Stimulated activated CD8-positive, alpha-beta memory T cell treated with anti-CD3 and anti-CD28 coated beads, Interleukin-4, amount 100 ng/mL, for 1 hour (primary cell): ENCODE measurements around the gene B3GALT5.

Source experiments
- DNase-seq, 2 donors: peaks; one replicate each; pipeline ENCODE4 v3.0.0-alpha.2; 2020; ENCODE audit warnings: low read depth in 2 of 2, low spot score in 1 of 2

The B3GALT5 gene

DNA sequence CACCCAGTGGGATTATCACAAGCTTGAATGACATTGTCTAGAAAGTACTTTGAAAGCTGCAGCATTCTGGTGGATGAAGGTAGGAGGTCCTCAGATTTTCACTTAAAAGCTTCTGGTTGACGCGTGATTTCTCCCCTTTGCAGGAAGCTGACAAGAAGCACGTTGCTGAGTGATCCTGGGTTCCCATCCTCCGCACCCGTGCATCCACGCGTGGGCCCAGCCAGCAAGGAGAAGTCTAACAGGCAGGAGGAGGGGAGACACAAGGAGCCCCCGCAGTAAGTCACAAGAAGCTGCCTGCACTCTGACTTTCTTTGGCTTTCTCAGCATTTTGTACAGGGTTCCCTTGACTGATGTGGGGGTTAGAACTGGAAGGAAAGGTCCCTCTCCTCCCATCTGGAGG lies 7.8 kb upstream of the B3GALT5 start:
- no peak for DNase-seq

DNA sequence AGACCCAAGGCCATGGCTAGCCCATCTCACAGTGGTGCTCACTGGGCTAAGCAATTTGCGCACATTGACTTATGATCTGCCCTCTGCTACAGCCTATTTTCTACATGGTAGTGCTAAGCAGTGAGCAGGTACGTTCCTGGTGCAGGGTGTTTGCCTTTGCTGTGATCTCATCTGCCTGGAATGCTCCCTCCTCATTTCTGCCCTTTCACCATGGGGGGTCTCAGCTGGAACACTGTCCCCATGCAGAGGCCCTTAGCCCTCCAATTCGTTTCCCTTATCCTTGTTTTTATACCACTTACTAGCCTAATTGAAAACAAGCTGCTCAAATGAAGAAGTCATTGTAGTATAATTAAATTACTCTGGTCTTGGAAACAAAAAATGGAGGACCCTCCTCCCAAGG lies 2.0 kb upstream of the B3GALT5 start:
- no peak for DNase-seq

DNA sequence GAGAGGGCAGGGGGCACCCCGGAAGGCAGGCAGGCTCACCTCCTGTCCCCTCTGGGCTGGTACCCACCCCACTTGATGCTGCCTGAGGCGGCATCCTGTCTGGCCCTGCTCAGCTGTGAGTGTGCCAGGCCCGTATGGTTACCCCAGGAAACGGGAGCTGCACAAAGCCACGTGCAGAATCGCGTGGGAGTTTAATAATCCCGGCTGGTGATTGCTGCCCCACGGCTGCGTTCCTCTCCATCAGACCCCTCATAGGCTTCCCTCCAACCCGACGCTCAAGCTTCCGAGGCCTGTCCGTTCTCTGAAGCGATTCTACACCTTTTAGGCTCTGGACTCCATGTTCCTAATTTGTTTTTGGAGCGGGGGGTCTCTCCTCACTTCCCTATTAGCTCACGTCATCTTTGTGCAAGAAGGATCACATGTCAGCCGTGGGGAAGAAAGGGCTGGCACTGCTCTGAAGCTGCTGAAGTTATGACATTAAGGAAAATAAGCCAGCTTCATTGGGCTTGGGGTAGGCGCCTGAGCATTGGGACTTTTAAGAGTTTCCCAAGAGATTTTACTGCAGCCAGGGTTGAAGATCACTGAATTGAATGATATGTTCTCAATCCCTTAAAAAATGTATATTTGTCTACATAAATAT lies 1.1 kb upstream of the B3GALT5 start:
- no peak for DNase-seq

DNA sequence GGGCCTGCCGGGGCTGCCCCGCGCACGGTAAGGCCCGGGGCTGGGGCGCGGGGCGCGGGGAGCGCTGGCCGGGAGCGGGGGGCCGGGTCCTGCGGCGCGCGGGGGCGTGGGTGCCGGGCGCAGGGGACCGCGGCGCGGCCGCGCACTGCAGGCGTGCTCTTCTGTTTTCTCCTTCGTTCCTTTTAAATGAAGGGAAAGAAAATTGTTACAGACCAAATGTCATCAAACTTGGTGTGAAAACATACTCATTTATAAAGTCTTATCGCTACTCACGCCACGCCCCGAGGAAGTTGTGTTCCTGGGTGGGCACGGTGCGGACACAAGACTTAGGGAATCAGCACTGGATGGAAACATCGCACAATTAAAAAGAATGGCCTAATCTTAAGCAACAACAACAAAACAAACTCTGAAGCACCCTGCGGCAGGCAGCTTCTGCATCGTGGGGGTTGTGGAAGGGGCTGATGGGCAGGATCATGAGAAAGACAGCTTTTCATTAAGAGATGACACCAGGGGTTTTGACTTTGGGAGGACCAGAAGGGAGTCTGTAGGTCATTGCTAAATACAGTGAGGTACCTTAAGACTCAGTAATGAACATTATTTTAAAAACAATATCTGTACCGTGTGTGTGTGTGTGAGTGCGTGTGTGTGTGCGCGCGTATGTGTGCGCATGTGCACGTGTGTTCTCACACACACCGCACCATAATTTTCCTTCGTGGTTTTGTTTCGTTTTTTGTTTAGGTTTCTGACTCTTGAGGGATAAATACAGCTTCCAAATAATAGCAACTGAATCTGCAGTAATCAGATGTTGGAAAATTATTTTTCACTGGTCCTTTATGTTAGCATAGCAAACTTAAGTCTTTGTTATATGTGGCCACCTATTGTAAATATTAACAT lies 548 bp downstream of the B3GALT5 start:
- no peak for DNase-seq

DNA sequence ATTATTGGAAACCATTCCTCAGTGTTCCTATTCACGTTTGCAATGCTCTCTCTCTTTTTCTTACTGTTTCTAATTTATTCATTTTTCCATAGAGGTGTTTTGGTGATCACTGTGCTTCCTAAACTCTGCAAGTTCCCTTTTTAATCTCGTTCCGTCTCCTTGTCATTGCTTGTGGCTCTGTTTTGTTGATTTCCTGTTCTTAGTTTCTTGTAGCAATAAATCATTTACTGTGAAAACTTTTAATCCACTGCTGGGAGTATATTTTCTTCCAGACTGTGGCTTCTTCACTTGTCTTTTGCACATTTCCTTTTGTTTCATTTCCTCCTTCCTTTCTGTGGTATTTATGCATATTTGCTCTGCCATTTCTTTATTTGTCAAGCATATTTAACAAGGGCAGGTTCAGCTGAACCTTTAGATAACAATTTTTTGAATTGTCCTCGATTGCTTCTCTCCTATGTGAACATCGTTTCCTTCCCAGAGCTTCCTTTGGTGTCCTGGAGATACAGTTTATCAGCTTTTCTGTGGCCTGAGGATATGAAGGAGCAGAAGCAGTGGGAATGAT lies 3.6 kb downstream of the B3GALT5 start:
- no peak for DNase-seq

DNA sequence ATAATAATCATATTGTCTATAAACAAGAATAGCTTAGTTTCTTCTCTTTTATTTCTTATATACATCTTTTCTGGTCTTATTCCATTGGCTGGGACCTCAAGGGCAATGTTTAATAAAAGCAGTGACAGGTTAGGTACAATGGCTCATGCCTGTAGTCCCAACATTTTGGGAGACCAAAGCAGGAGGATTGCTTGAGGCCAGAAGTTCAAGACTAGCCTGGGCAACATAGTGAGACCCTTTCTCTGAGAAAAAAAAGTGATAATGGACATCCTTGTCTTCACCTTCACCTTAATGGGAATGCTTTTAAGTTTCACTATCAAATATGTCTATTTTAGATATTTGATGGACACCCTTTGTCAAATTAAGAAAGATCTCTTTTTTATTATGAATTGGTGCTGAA lies 8.1 kb downstream of the B3GALT5 start:
- DNase-seq = no peak

DNA sequence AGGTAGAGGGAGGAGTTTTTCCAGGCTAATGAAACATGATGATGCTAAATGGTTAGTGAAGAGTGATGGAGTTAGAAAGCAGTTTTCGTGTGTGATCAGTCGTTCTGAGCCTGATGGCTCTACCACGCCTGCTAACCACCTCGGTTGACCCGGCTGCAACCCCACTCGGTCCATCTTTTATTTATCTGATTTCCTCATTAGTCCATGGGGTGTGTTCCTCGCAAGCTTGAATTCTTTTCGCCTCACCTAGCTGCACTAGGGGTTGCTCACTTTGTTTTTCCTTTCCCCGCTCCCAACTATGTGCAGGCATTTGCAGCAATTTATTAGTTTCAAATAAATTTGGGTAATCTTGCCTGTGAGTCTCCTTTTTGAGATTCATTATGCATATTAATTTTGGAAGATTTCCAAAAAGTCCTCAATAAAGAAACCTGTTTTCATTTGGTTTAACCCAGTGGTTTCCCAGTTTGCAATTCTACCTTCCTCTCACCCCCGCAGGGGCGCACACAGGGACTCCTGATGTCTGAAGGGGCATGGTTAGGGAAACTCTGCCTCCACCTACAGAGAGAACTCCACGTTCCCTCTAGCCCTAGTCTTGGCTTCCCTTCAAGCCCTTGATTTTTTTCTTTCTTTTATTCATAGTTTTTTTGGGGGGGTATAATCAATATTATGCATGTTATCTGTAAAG lies 12.6 kb downstream of the B3GALT5 start:
- DNase-seq = no peak

DNA sequence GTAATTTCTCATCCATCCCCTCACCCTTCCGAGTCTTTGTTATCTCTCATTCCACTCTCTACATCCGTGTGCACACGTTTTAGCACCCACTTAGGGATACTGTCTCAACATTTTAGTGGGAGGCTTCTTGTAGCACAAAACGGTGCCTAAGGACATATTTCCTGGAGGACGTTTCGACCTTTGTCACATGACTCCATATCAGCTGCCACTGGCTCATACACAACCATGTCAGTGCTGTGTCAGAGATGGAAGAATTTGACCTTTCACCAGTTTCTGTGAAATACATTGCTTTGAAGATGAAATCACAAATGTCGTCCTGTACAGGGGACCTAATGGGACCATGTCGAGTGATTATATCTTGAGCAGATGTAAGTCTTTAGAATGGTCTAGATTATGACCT lies 15.6 kb downstream of the B3GALT5 start:
- no peak for DNase-seq

DNA sequence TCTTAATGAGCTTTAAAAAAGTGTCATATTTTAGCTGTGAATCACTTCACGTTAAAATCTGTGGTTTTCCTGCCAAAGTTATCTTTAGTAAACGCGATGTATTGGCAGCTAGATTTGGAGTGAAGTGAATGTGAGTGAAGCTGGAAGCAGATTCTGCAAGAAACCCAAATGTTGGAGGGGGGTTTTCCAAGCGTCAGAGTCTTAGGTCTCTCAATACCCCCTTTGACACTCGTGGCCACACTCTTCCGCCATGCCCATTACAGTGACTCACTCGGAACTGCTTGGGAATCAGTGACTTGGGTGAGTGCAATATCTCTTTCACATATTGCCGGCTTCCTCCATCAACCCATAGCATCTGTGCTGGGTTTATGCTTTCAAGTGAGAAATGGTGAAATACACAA lies 17.5 kb downstream of the B3GALT5 start:
- DNase-seq = no peak

DNA sequence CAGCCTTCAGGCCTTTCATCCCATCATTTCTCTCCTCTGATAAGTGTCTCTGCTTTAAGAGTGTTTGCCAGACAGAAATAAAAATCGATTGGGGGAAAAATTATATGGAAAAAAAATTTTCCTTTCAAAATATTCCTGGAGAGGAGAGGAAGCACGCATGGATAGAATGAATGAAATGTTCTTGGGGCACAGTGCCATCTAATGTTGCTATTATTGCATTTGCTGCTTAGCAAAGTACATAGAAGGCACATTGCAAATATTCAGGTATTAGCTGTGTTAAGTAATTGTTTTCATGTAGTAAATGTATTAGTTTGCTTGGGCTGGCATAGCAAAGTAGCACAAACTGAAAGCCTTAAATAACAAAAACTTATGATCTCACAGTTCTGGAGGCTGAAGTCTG lies 18.1 kb downstream of the B3GALT5 start:
- no peak for DNase-seq

DNA sequence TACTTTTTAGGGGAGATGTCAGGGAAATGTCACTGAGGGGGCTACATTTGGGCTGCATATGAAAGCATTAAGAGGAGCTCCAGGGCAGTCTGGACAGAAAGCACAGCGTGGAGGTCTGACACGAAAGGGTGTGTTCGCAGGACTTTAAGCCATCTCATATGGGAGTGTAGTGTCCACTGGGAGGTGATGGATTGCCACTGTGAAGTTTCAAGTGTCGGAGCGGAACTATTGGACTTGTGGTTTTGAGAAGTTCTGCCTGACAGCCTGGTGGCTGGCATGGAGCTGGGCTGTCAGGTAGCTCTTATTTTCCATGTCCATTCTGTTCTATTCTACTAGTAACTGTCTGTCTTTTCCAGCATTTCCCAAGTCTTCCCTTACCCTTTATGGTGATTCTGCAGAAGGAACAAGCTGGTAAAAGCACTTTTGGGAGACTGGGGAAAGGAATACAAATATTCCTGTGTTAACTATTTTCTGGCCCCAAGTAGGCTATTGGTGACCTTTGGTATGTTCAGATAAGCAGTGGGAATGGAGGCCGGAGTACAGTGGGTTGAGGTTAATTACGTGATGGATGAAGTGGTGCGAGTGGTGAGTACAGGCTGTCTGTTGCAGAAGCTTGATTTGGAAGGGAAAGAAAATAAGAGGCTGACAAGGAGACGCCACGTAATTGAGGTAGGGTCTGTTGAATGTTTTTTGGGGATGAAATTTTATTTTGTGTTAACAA lies 19.3 kb downstream of the B3GALT5 start:
- DNase-seq = no peak

DNA sequence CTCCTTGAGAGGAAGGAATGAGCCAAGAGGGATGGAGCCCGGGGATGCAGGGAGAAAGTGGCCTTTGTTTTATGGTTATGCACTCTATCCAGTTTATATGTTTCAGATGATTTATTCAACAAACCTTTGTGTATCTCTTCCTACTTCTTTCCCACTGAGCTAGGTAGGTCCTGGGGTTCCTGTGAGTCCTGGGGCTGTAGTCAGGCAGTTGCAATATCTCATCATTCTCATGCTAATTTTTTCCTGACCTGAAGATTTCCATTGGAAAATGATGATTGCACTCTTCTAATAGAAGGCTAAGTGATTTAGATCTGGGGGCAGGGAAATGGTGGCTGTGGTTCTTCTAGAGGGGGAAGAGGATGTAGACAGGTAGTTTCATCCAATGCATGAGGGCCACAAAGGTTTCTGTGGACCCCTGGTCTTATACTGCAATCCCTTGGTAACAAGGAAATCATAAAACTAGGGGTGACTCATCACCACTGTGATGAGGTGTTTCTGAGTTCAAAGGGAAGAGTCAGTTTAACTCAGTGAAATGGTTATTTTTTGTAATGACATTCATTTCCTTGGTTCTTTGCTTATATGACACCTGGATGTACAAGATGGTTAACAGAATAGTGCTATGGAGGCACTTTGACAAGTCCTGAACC lies 20.2 kb downstream of the B3GALT5 start:
- no peak for DNase-seq

DNA sequence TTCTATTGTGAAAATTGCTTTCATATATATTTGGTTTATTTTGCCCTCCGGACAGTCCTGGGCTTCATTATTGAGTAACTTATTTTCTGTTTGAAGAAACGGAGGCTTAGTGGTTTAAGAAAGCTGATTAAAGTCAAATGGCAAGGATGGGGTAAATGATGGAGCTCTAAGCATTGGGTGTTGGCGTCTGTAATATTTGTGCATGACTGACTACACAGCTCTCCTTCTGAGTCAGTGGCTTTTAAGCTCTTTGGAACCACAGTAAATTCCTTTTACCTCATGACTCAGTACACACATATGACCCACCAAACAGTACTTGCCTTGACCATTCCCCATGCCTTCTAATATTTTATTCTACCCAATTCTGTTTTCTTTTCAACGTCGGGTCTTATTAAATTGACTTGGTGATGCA lies 21.0 kb downstream of the B3GALT5 start:
- DNase-seq = no peak

DNA sequence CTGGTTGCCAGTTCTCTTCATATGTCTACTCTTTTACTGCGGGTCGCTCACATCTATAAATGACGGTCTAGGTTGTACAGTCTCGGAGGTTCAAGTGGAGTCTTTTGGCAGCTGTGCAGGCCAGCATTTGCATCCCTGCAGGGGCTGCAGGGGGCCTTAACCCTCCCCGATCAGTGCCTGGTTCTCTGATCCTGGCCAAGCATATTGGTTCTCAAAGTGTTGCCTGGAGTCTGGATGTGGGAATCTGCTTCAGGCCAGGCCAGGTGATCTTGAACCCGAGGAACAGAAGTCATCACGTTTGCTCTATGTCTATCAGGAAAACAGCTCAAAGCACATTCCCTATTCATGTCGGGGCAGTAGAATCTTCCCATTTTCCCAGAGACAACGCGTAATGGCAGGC lies 21.8 kb downstream of the B3GALT5 start:
- no peak for DNase-seq

DNA sequence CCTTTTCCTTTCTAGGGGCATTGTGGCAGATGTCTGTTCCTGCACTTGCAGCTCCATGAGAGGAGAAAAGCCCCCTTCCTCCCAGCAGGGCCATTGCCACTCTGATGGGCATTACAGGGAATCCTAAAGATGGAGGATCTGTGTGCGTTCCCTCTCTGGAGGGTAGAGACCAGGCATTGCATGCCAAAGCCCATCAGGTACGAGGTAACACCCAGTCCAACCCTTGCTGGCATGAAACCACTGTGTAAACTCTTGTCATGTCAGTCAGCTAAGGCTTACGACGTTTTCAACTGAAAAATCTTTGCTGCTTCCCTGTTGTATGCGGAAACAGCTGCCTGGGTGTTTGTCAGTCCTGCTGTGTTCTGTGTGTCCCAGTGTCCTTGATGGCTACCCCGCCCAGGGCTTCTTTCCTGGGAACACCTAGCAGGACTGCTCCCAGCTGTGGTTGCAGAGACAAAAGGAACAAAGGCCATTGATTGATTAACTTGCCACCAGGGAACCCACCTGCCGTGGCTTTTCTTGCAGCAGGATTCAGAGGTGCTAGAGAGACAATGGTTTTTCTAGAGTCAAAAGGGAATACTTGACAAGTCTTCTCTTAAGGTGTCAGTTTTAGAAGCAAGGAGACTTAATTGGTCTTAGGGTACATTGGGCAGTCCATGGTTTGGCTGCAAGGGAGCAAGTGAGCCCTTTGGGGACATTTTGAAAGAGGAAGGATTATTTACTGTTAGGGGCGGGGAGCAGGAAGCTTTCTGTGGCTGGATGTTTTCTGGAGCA lies 24.6 kb downstream of the B3GALT5 start:
- DNase-seq = no peak

DNA sequence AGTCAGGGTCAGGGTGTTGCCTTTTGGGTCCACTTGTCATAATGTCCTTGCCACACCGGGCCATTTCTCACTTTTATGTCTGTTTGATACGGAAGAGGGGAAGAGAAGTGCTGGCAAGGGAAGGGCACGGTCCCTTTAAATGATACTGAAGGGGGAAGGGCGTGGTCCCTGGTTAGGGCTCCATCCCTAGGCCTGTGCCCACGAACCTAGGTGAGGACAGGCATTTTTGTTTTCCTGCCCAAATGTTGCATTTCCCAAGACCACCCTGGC lies 25.2 kb downstream of the B3GALT5 start:
- DNase-seq = no peak

DNA sequence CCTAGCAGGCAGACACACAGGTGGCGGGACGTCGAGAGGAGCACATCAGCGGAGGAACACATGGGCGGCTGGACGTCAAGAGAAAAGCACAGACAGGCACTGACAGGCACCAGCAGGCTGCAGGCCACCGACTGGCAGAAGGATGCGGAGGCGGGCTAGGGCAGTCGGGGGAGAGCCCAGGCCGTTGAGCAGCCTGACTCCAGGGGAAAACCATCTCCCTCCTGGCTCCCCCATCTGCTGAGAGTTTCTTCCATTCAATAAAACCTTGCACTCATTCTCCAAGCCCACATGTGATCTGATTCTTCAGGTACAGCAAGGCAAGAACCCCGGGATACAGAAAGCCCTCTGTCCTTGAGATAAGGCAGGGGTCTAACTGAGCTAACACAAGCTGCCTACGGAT lies 25.5 kb downstream of the B3GALT5 start:
- DNase-seq = no peak

DNA sequence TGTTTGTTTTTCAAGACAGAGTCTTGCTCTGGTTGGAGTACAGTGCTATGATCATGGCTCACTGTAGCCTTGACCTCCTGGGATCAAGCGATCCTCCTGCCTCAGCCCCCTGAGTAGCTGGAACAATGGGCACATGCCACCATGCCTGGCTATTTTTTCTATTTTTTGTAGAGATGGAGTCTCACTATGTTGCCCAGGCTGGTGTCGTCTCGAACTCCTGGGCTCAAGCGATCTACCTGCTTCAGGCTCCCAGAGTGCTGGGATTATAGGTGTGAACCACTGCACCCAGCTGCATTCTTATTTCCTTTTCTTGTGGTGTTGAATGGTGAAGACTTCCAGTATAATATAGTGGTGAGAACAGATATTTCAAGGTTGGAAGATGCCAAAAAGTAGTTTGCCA lies 28.0 kb downstream of the B3GALT5 start:
- no peak for DNase-seq

DNA sequence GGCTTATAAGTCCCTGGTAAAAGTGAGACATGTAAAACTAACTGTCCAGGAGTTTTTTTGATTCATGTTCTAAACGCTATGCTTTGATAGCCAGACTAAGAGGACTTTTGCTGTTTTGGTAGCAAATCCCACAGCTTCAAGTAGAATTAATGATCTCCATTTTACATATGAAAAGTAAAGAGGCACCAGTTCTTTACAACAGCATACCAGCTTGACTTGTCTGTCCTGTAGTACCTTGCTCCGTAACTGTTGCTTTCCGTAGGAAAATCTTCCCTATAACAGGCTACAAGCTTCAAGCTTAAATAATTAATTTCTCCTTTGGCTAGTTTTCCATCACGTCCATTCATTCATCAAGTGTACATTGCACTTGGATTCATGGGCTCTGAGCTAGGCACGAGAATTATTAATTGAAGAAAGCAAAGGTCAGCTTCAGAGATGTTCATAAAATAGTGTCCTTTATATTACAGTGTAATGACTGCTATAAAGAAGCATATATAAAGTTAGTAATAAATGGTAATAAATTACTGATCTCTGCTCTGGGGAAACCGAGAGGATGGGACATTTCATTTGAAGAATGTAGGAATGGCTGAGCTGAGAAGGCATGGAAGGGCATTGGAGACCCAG lies 29.2 kb downstream of the B3GALT5 start:
- no peak for DNase-seq

DNA sequence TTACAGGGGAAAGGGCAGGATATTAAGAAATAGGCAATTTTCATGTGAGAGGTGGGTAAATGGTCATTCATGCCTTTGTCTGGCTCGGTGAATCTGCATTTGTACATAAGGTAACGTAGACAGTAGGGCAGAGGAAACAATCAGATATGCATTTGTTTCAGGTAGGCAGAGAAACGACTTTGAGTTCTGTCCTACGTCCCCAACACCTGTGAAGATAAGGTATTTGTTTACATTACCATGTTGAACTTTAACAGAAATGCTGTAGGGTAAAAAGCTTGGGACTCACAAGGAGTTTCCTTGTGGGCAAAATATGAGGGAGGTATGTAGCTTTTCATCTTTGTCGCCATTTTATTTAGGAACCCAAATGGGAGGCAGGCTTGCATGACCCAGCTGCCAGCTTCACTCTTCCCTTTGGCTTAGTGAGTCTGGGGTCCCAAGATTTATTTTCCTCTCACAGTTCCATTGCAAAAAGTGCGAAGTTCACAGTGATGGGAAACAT lies 31.4 kb downstream of the B3GALT5 start:
- DNase-seq = no peak
